Lower leg skin (tissue), 4 donors: Measurements from ENCODE around the gene FUT1. TPM values are rescaled to one million over a fixed set of nuclear protein-coding genes. Genes with fewer than 3 reads are reported as not detected.
"Not testable (repeated sequence)": the region's sequence is repeated elsewhere in the genome, so short reads cannot be mapped to it uniquely, and the experiment has no call there.

ENCODE experiments used
- DNase-seq, 2 donors: peaks; one replicate each; pipeline ENCODE4 v3.0.0-alpha.2; 2019; ENCODE audit warnings: low spot score in 2 of 2
- H3K4me3 ChIP-seq: fragments of 200-600 bp; sonication (generic); 2 replicates; pipeline ENCODE4 v1.5.1; 2017; ENCODE audit warnings: mild to moderate bottlenecking, low read depth; ENCODE audit not compliant: poor library complexity, severe bottlenecking
- POLR2A ChIP-seq, 2 donors: fragments of 450-650 bp; IDR thresholded peaks; one replicate each; pipeline ENCODE4 v1.6.1; 2016 to 2017; ENCODE audit warnings: antibody characterized with exemption in 2 of 2, mild to moderate bottlenecking in 1 of 2, moderate library complexity in 1 of 2
- WGBS, 2 donors: methylation state at CpG; one replicate each; pipeline ENCODE4 v1.1.5; 2018; 5-methylcytosine and 5-hydroxymethylcytosine counted together
- intact Hi-C: fragments of 100-400 bp; cut with DNase I; formaldehyde crosslinking; loops from one replicate; pipeline ENCODE4 v1.15.0; 2023; ENCODE audit warnings: low total_unique reads
- total RNA-seq, 4 donors: library from RNA; depleted of rRNA; stranded (reverse); fragments of >200 nt; gene quantifications; one replicate each; pipeline ENCODE4 v1.1.0, GENCODE V29; 2016
- TF ChIP-seq, protein P1 (sequence below), 3 donors: fragments of 450-650 bp; IDR thresholded peaks; one replicate each; pipeline ENCODE4 v1.5.1; 2016; ENCODE audit warnings: antibody characterized with exemption in 3 of 3, mild to moderate bottlenecking in 3 of 3, moderate library complexity in 2 of 3

FUT1 gene
- total RNA-seq, 4 donors from 2014 or later = 1.7 to 4.9 (median 3.5) TPM

- no peak for DNase-seq
- whole genome bisulfite sequencing, 2 donors = 54 to 57% methylated on average over 20 of the region's 20 CpGs
- intact Hi-C loops = no loop called here
- no peak overlapping the region for H3K4me3 ChIP-seq
- no peak for TF ChIP-seq POLR2A (IDR thresholded peaks at IDR 0.05)
- TF ChIP-seq, protein P1, sequence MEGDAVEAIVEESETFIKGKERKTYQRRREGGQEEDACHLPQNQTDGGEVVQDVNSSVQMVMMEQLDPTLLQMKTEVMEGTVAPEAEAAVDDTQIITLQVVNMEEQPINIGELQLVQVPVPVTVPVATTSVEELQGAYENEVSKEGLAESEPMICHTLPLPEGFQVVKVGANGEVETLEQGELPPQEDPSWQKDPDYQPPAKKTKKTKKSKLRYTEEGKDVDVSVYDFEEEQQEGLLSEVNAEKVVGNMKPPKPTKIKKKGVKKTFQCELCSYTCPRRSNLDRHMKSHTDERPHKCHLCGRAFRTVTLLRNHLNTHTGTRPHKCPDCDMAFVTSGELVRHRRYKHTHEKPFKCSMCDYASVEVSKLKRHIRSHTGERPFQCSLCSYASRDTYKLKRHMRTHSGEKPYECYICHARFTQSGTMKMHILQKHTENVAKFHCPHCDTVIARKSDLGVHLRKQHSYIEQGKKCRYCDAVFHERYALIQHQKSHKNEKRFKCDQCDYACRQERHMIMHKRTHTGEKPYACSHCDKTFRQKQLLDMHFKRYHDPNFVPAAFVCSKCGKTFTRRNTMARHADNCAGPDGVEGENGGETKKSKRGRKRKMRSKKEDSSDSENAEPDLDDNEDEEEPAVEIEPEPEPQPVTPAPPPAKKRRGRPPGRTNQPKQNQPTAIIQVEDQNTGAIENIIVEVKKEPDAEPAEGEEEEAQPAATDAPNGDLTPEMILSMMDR (IDR thresholded peaks at IDR 0.05) = no peak
These were observed 18.5 kb upstream of the FUT1 start for GRCh38 chr19:48770734-48771472.

DNA sequence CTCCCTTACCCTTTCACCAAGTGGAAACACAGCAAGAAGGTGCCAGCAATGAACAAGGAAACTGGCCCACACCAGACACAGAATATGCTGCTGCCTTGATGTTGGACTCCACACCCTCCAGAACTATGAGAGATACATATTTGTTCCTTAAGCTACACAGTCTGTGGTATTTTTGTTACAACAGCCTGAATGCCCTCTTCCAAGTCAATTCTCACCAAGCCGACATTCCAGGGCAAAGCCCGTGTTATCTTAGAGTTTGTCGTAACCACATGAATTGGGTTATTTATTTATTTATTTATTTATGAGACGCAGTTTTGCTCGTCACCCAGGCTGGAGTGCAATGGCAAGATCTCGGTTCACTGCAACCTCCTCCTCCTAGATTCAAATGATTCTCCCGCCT is 17.8 kb upstream of the FUT1 start:
- TF ChIP-seq POLR2A (IDR thresholded peaks at IDR 0.05) = no peak
- TF ChIP-seq, protein P1 (IDR thresholded peaks at IDR 0.05) = no peak
- WGBS, 2 donors = 54 to 73% methylated on average over 7 of the region's 7 CpGs
- no peak overlapping the region for H3K4me3 ChIP-seq
- DNase-seq = no peak
- intact Hi-C loops = no loop called here

DNA sequence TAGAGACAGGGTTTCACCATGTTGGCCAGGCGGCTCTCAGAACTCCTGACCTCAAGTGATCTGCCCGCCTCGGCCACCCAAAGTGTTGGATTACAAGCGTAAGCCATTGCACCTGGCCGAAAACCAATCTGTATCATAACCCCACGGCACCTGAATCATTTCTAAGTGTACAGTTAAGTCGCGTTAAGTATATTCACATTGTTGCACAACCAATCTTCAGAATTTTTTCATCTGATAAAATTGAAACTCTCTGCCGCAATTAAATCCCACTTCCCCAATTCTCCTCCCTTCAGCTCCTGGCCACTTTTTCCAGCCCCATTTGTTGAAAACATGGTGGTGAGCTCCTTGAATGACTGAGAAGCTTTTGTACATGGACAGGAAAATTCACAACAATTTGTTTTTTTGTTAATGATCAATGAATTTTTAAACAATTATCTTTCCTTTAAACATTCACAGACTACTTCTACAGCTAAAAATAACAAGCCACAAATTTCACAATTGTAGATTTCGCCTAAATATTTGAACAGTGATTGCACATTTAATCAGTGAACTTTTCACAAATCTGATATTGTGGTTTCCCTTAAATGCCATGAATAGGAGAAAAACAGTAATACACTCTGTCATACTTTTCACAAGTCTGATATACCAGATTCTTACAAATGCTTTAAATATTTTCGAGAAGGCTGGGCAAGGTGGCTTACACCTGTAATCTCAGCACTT is 16.7 kb upstream of the FUT1 start:
- no peak for DNase-seq

DNA sequence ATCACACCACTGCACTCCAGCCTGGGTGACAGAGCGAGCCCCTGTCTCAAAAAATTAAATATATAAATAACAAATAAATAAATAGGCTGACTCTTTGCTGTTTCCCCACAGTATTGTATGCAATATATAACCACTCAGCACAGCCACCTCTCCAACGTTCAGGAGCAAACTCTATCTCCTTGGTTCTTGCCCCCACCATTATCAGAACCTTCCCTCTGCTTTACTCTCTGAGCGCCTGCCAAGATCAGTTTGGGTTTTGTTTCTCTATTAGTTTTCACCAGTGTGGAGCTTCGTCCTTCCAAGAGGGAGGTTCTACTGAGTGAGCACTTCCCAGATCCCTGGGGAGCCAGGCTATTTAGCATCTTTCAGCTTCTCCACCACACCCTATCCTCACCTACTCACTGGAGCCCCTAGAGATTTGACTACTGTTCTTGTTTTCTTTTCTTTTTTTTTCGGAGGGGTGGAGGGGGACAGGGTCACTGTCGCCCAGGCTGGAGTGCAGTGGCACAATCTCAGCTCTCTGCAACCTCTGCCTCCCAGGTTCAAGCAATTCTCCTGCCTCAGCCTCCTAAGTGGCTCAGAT is 15.8 kb upstream of the FUT1 start:
- H3K4me3 ChIP-seq, intact Hi-C loops, DNase-seq: not testable (repeated sequence)
- 41 to 47% methylated on average over 6 of the region's 6 CpGs for WGBS, 2 donors

More for the DNA sequence above, 16.7 kb upstream of the FUT1 start:
- WGBS, 2 donors = 83 to 84% methylated on average over 11 of the region's 11 CpGs
- H3K4me3 ChIP-seq = no peak overlapping the region
- TF ChIP-seq POLR2A (IDR thresholded peaks at IDR 0.05) = no peak
- TF ChIP-seq, protein P1 (IDR thresholded peaks at IDR 0.05) = no peak
- intact Hi-C loops = no loop called here

- DNase-seq = not testable (repeated sequence)
- WGBS, 2 donors = 48 to 55% methylated on average over 5 of the region's 5 CpGs
These were observed 13.4 kb upstream of the FUT1 start for GRCh38 chr19:48765816-48766215.

GRCh38 chr19:48760504-48761205 is 8.2 kb upstream of the FUT1 start:
- TF ChIP-seq, protein P1 (IDR thresholded peaks at IDR 0.05) = no peak
- WGBS, 2 donors = 68 to 71% methylated on average over 16 of the region's 16 CpGs
- no peak for DNase-seq
- intact Hi-C loops = no loop called here
- H3K4me3 ChIP-seq = no peak overlapping the region

More at GRCh38 chr19:48765816-48766215, 13.4 kb upstream of the FUT1 start:
- H3K4me3 ChIP-seq, intact Hi-C loops: not testable (repeated sequence)
